NCI-H1105 (cell line): ENCODE measurements around the gene SLC26A1.
"Not testable (repeated sequence)": the region's sequence is repeated elsewhere in the genome, so short reads cannot be mapped to it uniquely, and the experiment has no call there.

Experiments
- DNase-seq: peaks from one replicate; lab custom pipeline; 2025; lab: John Stamatoyannopoulos, UW

The SLC26A1 gene

DNA sequence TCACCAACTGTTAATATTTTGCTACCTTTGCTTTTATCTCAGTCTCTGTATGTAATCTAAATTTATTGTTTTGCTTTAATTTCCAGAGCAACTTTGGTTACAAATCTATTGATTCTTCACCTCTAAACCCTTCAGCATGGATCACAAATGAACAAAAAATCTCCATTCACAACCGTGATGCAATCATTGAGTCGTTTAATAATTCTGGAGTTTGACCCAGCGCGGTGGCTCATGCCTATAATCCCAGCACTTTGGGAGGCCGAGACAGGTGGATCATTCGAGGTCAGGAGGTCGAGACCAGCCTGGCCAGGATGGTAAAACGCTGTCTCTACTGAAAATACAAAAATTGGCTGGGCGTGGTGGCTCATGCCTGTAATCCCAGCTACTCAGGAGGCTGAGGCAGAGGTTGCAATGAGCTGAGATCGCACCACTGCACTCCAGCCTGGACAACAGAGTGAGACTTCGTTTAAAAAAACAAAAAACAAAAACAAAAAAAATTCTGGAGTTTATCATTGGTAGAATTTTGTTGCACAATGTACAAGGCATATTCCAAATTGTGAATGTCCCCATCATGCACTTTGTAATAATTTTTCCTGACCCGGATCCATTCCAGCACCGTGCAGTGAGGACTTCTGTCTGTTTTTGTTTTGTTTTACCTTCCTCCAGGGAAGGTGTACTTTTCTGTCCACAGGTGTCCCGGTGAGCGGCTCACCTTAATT lies 8.7 kb downstream of the SLC26A1 start:
- DNase-seq: no peak

GRCh38 chr4:982814-983213 lies 10.4 kb downstream of the SLC26A1 start:
- DNase-seq: no peak

- DNase-seq: no peak
Observed at GRCh38 chr4:982291-982690, 10.9 kb downstream of the SLC26A1 start.

GRCh38 chr4:978957-979701 lies 14.1 kb downstream of the SLC26A1 start:
- no peak for DNase-seq

GRCh38 chr4:976016-976415 lies 17.2 kb downstream of the SLC26A1 start:
- DNase-seq: not testable (repeated sequence)

GRCh38 chr4:974668-975067 lies 18.5 kb downstream of the SLC26A1 start:
- DNase-seq: no peak

GRCh38 chr4:973431-974397 lies 19.5 kb downstream of the SLC26A1 start, which contains the start of gene DGKQ:
DGKQ (minus strand) TSS chr4:973569; CDS start chr4:973482, 87 bp downstream.
- DNase-seq: no peak

- DNase-seq: no peak
Observed at GRCh38 chr4:972651-973424, 20.4 kb downstream of the SLC26A1 start.

- DNase-seq: no peak
Observed at GRCh38 chr4:971666-972500, 21.3 kb downstream of the SLC26A1 start.

GRCh38 chr4:970854-971520 lies 22.2 kb downstream of the SLC26A1 start:
- no peak for DNase-seq

DNA sequence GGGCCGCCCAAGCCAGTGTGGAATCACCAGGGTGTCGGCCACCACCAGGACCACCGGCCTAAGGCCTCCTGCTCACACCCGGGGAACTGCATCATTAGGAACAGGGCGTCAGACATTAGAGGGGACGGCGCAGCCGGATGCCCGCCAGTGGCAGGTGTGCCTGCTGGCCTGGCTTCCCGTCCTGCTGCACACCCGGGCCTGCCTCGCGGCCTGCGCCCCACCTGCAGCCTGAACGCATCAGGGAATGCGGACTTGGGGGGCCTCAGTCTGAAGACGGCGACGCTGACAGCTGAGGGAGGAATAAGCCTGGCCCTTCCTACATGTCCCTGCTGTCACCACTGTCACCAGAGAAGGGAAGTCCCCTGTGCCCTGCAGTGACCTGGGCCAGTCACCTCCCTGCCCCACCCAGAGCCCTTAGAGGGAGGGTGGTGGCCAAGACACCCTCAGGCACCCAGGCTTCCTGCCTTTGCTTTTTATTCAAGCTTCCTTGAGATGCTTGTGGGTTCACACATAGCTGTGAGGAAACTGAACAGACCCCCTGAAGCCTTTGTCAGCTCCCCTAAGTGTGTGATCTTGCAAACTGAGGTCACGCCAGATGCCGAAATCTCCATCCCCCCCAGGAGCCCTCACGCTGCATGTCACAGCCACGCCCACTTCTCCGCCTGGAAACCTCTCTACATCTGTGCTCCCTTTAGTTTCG lies 23.0 kb downstream of the SLC26A1 start:
- no peak for DNase-seq

GRCh38 chr4:968621-969394 lies 24.4 kb downstream of the SLC26A1 start:
- no peak for DNase-seq

GRCh38 chr4:968221-968620 lies 25.0 kb downstream of the SLC26A1 start:
- no peak for DNase-seq

DNA sequence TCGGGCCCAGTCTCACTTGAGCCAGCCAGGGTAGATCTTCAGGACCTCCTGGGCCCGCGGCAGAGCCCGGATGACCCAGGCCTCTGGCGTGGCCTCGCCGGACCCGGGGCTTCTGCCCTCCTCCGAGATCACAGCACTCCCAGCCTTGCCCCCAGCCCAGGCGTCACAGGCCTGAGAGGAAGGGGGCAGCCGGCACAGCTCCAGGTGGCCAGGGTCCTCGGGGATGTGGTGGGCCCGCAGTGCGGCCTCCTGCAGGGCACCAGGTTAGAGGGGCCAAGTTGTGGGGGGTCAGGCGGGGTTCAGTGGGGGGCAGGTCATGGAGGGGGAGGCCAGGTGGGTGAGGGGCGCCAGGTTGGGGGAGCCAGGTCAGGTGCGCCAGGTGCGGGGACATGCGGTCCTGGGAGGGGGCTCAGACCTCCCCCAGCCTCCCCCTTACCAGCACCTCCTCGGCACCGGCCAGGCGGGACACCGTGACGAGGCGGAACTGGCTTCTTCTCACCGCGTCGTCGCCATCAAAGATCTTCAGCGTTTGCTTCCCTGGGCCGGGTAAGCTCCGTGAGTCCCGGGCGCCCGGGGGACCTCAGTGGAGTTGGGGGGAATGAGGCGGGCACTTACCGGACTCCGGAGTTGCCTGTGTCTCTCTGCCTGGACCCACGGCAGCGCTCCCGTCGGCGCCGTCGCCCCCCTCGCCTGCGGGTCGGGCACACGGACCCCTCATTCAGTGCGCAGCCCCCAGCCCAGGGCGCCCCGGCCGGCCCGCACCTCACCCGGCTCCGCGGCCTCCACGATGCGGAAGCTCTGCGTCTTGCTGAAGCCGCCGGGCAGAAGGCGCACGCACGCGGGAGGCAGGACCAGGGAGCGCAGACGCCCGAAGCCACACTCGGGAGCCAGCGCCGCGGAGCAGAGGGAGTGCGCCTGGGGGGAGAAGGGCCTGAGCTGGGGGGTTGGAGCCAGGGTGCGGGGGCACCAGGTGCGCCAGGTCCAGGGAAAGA lies 25.8 kb downstream of the SLC26A1 start:
- no peak for DNase-seq

DNA sequence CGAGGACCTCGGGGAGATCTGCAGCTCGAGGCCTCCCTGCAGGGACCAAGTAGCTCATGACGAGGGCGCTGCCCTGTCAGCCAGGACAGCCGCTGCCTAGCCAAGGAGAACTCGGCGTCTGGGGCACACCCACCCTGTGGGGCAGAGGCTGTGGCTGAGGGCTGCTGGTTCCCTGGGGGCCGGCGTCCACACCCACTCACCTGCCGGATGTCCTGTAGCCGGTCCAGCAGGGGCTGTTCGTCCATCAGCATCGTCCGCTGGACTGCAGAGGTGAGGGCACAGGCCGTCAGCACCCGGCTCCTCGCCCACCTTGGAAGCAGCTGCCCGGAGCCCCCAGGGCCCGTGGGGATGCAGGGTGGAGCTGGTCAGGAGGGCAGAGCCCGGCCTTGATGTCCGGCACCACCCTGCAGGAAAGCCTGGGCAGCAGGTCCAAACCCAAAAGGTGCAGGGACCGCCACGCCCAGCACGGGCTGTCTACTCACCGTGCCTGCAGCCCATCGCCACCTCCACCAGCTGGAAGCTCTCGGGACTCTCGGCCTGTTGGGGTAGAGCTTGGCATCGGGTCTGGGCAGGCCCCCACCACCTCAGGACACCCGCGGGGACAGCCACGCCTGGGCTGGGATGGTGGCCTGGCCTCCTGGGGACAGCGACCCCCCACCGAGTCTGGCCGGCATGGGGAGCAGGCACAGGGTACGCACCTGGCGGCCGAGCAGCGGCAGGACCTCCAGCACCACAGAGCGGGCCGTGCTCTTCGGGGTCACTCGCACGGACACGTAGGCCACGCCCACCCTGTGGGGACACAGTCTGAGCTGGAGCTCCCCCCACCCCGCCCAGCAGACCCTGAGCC lies 26.7 kb downstream of the SLC26A1 start:
- DNase-seq: no peak

- DNase-seq: no peak
Observed at GRCh38 chr4:965766-966134, 27.5 kb downstream of the SLC26A1 start.
